Measurements from ENCODE around the gene IFNA1. TPM values are rescaled to one million over a fixed set of nuclear protein-coding genes. Genes with fewer than 3 reads are reported as not detected.

Gene IFNA1
- total RNA-seq, 4 donors from 2014 or later: not detected

DNA sequence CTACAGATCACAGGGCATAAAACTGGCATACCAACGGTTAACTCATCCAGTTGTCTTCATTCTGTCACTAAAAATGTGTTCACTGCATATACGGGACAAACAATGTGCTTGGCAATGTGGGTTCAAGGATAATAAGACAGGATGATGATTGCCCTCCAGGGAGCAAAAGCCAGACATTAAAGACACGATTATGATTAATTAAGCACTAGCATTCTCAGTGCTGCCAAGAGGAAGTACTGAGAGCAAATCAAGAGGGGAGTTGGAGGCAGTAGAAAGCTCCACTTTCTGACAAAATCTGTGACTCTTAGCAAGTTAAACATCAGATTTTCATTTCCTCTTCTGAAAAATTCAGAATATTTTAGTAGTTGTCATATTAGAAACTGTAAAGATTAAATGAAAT, 40.3 kb upstream of the IFNA1 start:
- 32 to 36% methylated on average over 3 of the region's 3 CpGs for WGBS, 2 donors
- no peaks in the 10 kb centered on the region for H3K9me3 ChIP-seq
- H3K4me3 ChIP-seq: no peak overlapping the region
- H3K27ac ChIP-seq: no peak overlapping the region
- DNase-seq (ENCODE audit: low spot score in 2 of 2): no peak
- H3K4me1 ChIP-seq: peaks cover 0 to 25% (median 18%) of the 10 kb centered on the region in 4 donors
- peaks cover 0 to 81% of the 10 kb centered on the region in 2 donors for H3K27me3 ChIP-seq
- no peaks in the 10 kb centered on the region for H3K36me3 ChIP-seq
- TF ChIP-seq, protein P1, sequence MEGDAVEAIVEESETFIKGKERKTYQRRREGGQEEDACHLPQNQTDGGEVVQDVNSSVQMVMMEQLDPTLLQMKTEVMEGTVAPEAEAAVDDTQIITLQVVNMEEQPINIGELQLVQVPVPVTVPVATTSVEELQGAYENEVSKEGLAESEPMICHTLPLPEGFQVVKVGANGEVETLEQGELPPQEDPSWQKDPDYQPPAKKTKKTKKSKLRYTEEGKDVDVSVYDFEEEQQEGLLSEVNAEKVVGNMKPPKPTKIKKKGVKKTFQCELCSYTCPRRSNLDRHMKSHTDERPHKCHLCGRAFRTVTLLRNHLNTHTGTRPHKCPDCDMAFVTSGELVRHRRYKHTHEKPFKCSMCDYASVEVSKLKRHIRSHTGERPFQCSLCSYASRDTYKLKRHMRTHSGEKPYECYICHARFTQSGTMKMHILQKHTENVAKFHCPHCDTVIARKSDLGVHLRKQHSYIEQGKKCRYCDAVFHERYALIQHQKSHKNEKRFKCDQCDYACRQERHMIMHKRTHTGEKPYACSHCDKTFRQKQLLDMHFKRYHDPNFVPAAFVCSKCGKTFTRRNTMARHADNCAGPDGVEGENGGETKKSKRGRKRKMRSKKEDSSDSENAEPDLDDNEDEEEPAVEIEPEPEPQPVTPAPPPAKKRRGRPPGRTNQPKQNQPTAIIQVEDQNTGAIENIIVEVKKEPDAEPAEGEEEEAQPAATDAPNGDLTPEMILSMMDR (IDR thresholded peaks at IDR 0.05): no peak
- TF ChIP-seq POLR2A (IDR thresholded peaks at IDR 0.05) (no peak), EP300 (IDR thresholded peaks at IDR 0.05) (no peak)

DNA sequence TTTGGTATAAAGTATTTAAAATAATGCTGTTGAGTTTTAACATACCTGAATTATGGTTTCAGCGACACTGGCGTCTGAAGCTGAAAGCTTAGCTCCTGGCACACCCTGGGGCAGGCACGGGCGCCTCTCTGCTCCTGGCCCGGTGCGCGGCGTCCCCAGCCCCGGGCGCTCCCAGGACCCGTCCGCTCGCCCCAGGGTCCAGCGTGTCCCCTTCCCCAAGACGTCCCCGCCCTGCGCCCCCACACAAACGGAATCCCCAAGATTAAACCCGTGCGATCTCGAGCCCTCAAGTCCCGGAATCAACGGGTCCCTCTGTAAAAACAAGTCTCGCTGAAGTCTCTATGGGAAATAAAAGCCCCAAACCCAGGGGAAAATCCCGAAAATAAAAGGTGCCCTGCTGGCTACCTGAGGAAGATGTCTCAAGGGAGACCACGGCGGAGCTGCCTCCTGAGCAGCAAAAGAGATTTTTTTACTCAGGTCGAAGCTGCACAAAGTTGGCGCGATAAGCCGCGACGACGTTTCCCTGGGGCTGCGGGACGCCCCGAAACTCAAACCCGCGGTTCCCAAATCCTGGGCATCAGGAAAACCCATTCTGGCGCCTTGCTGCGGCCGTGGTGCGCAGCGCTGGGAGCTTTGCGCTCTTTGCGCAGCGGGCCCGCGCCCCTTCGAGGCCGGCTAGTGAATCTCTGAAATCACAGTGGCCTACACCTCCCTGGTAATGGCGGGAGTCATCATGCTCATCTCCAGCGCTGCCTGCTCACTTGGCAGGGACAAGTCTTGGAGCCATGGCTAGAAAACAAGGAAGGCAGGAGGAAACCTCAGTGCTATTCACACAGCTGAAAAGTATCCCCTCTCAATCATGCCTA, 37.6 kb upstream of the IFNA1 start:
- Histone ChIP-seq H3K36me3 (no peaks in the 10 kb centered on the region), H3K4me3 (peak overlapping the region; percentile 13 to 44 (median 24)), H3K9me3 (no peaks in the 10 kb centered on the region), H3K27me3 (peaks cover 0 to 59% of the 10 kb centered on the region in 2 donors), H3K27ac (no peak overlapping the region), H3K4me1 (peaks cover 0 to 16% (median 13%) of the 10 kb centered on the region in 4 donors)
- 3 to 5% methylated on average over 46 to 47 of the region's 53 CpGs for WGBS, 2 donors
- no peak for DNase-seq (ENCODE audit: low spot score in 2 of 2)
- no peak for TF ChIP-seq POLR2A (IDR thresholded peaks at IDR 0.05)
- TF ChIP-seq, protein P1 (IDR thresholded peaks at IDR 0.05): no peak
- no peak for TF ChIP-seq EP300 (IDR thresholded peaks at IDR 0.05)

DNA sequence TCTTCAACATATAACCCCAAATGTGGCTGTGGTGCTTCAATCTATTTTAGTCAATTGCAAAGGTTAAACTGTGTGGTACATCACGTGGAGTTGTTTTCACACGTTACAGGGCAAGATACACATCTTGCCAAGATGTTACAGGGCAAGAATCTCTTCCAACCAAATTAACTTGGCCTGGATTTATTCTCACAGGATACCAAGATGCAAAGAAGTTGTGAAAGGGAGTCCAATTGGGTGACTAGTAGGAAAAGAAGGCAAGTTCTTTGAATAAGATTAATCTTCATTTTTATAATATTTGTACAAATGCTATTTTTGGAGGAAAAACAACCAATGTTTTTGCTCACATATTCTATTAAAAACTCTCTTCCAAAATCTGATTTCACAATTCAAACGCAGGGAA, 36.1 kb upstream of the IFNA1 start:
- Histone ChIP-seq H3K9me3 (no peaks in the 10 kb centered on the region), H3K27me3 (peaks cover 0 to 45% of the 10 kb centered on the region in 2 donors), H3K4me1 (peaks cover 0 to 16% (median 13%) of the 10 kb centered on the region in 4 donors), H3K4me3 (no peak overlapping the region), H3K27ac (no peak overlapping the region), H3K36me3 (no peaks in the 10 kb centered on the region)
- TF ChIP-seq, protein P1 (IDR thresholded peaks at IDR 0.05): no peak
- no peak for TF ChIP-seq POLR2A (IDR thresholded peaks at IDR 0.05)
- no peak for TF ChIP-seq EP300 (IDR thresholded peaks at IDR 0.05)
- 51 to 53% methylated on average over 3 of the region's 3 CpGs for WGBS, 2 donors
- DNase-seq (ENCODE audit: low spot score in 2 of 2): no peak

DNA sequence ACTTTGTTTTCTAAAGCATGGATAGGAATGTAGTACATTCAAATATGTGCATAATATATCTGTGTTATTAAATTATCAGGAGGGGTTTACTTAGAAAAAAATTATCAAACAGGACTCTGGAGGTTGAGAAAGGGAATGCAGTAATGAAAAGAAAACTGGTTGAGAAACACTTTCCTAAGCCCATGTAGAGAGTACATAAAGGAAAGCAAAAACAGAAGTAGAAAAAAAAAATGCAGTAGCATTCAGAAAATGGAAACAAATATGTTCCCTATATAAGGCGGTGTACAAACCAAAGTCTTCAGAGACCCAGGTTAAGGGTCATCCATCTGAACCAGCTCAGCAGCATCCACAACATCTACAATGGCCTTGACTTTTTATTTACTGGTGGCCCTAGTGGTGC, 31.4 kb upstream of the IFNA1 start, which contains the start of gene IFNA8:
IFNA8 (plus strand) TSS at position 301 of the 400 bp plus-strand sequence; CDS start at position 361, 60 bp downstream.
- Histone ChIP-seq H3K4me1 (no peaks in the 10 kb centered on the region), H3K36me3 (no peaks in the 10 kb centered on the region), H3K27ac (no peak within 1 kb of the TSS), H3K9me3 (no peaks in the 10 kb centered on the region), H3K4me3 (no peak within 1 kb of the TSS), H3K27me3 (peaks cover 0 to 3% of the 10 kb centered on the region in 2 donors)
- TF ChIP-seq POLR2A (IDR thresholded peaks at IDR 0.05) (no peak), EP300 (IDR thresholded peaks at IDR 0.05) (no peak)
- TF ChIP-seq, protein P1 (IDR thresholded peaks at IDR 0.05): no peak
- 47 to 73% methylated on average over 1 of the region's 1 CpG for WGBS, 2 donors
- no peak for DNase-seq (ENCODE audit: low spot score in 2 of 2)

DNA sequence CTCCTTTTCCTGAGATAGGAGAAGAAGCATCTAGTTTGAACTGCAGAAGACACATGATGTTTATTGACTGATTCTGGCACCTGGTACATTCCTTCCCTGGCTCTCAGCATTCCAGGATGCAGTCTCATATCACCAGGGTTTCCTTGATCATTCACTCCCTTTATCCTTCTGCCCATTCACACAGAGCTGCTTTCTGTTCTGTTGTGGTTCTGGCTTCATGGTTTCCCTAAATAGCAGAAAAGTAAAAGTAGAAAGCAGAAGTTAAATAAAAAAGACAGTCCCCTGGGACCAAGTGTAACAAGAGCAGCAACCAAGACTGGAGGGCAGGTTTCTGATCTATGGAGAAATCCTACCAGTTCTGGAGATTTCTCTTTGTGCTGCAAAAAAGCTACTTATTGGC, 28.1 kb upstream of the IFNA1 start:
- Histone ChIP-seq H3K27me3 (no peaks in the 10 kb centered on the region), H3K4me1 (no peaks in the 10 kb centered on the region), H3K27ac (no peak overlapping the region), H3K4me3 (no peak overlapping the region), H3K36me3 (no peaks in the 10 kb centered on the region), H3K9me3 (no peaks in the 10 kb centered on the region)
- DNase-seq (ENCODE audit: low spot score in 2 of 2): no peak
- TF ChIP-seq, protein P1 (IDR thresholded peaks at IDR 0.05): no peak
- TF ChIP-seq POLR2A (IDR thresholded peaks at IDR 0.05) (no peak), EP300 (IDR thresholded peaks at IDR 0.05) (no peak)

Measured in tibial nerve (tissue), 4 donors.